CD4-positive, CD25-positive, alpha-beta regulatory T cell (primary cell): ENCODE results near the gene OR7A17. TPM values are rescaled to one million over a fixed set of nuclear protein-coding genes. Genes with fewer than 3 reads are reported as not detected.

Source experiments
- ATAC-seq, 2 donors: fragments of 150-1000 bp; cut with Tn5 transposase; one replicate each; pipeline ENCODE4 v1.10.0; 2021; ENCODE audit warnings: low read depth in 2 of 2, moderate number of reproducible peaks in 2 of 2, moderate library complexity in 1 of 2
- DNase-seq, 3 donors: peaks; one replicate each; pipeline versions ENCODE4 v3.0.0 to v3.0.0-alpha.2; 2012 to 2022; ENCODE audit warnings: mixed read lengths in 1 of 3
- H3K27ac ChIP-seq: one replicate; pipeline ENCODE4 v1.7.0; 2013; ENCODE audit warnings: mild to moderate bottlenecking, low read length; ENCODE audit not compliant: insufficient read depth, poor library complexity, severe bottlenecking
- H3K27me3 ChIP-seq: one replicate; pipeline ENCODE4 v1.7.0; 2013; ENCODE audit warnings: low read length; ENCODE audit not compliant: control insufficient read depth, insufficient read depth
- H3K36me3 ChIP-seq: one replicate; pipeline ENCODE4 v1.7.0; 2013; ENCODE audit warnings: mild to moderate bottlenecking, low read length, moderate library complexity; ENCODE audit not compliant: control insufficient read depth, insufficient read depth
- H3K4me1 ChIP-seq: 2 replicates; pipeline ENCODE4 v1.7.0; 2013; ENCODE audit warnings: mild to moderate bottlenecking, low read length; ENCODE audit not compliant: insufficient read depth, control insufficient read depth, poor library complexity, severe bottlenecking
- H3K4me3 ChIP-seq: one replicate; pipeline ENCODE4 v1.7.0; 2013; ENCODE audit warnings: low read depth, mild to moderate bottlenecking, low read length, moderate library complexity
- H3K9me3 ChIP-seq, 2 experiments: 1 replicate in 1 of 2; 2 replicates in 1 of 2; pipeline ENCODE4 v1.7.0; 2013; ENCODE audit warnings: low read length in 2 of 2, mild to moderate bottlenecking in 1 of 2, moderate library complexity in 1 of 2; ENCODE audit not compliant: control insufficient read depth in 2 of 2
- H3K27ac Mint-ChIP-seq, 3 donors: one replicate each; pipeline ENCODE4 v1.8.0; 2020 to 2022; ENCODE audit warnings: mild to moderate bottlenecking in 3 of 3, mixed read lengths in 3 of 3, moderate library complexity in 2 of 3
- H3K27me3 Mint-ChIP-seq: one replicate; pipeline ENCODE4 v1.8.0; 2022; ENCODE audit warnings: mild to moderate bottlenecking, mixed read lengths
- H3K36me3 Mint-ChIP-seq: one replicate; pipeline ENCODE4 v1.8.0; 2020; ENCODE audit warnings: mixed read lengths
- H3K4me1 Mint-ChIP-seq, 4 donors: one replicate each; pipeline ENCODE4 v1.8.0; 2020 to 2022; ENCODE audit warnings: mixed read lengths in 4 of 4, mild to moderate bottlenecking in 1 of 4
- H3K4me3 Mint-ChIP-seq, 4 donors: one replicate each; pipeline ENCODE4 v1.8.0; 2020 to 2022; ENCODE audit warnings: mild to moderate bottlenecking in 4 of 4, mixed read lengths in 4 of 4, moderate library complexity in 3 of 4
- H3K9me3 Mint-ChIP-seq, 7 donors: one replicate each; pipeline ENCODE4 v1.8.0; 2020 to 2022; ENCODE audit warnings: mixed read lengths in 7 of 7, mild to moderate bottlenecking in 3 of 7, moderate library complexity in 2 of 7
- polyA plus RNA-seq, 4 donors: library from polyadenylated mRNA; unstranded; fragments of 300-500 nt; fragmentation: Illumina TruSeq; gene quantifications; one replicate each; pipeline ENCODE4 v1.2.3, GENCODE V29; 2021
- total RNA-seq: library from RNA; stranded (reverse); gene quantifications from one replicate; pipeline ENCODE4 v1.2.3, GENCODE V29; 2022

Gene OR7A17
- total and polyA plus RNA-seq, 5 donors from 2014 or later: not detected

GRCh38 chr19:14835011-14835410 lies 50.9 kb downstream of the OR7A17 start, which contains the start of the genes OR7A5 and OR7C1:
Gene OR7A5 (minus strand): TSS chr19:14835185. CDS start chr19:14828241, 6,944 bp downstream.
Gene OR7C1 (minus strand): TSS chr19:14835185. CDS start chr19:14800136, 35,049 bp downstream.
- no peaks in the 10 kb centered on the region for H3K9me3 Mint-ChIP-seq
- Histone ChIP-seq H3K4me1 (no peaks in the 10 kb centered on the region), H3K36me3 (no peaks in the 10 kb centered on the region)

DNA sequence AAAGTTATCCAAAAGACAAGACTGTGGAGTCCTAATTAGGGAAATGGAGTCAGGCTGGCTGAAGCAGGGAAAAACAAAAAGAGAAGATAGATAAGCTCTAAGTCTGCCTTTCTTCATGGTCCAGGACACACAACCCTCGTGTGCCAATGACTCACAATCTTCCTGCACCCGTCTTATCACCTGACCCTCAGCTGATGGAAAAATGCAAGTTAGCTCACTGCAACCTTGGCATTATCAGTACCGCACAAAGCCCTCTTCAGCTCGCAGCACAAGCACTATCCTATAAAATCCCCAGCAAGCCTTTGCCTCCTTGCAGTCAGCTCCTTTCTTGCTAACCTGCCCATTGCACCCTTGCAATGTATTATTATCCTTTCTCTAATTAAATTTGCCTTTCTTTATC lies 55.2 kb downstream of the OR7A17 start:
- Histone ChIP-seq H3K27ac (no peak overlapping the region), H3K9me3 (no peaks in the 10 kb centered on the region), H3K4me1 (no peaks in the 10 kb centered on the region), H3K36me3 (no peaks in the 10 kb centered on the region), H3K4me3 (no peak overlapping the region), H3K27me3 (no peaks in the 10 kb centered on the region)
- Mint-ChIP-seq H3K4me1 (no peaks in the 10 kb centered on the region), H3K27me3 (peaks cover 14% of the 10 kb centered on the region), H3K36me3 (no peaks in the 10 kb centered on the region), H3K4me3 (no peak overlapping the region), H3K27ac (no peak overlapping the region), H3K9me3 (peaks cover 0 to 3% (median 0%) of the 10 kb centered on the region in 7 donors)
- ATAC-seq: no peak
- no peak for DNase-seq

More at GRCh38 chr19:14835011-14835410, 50.9 kb downstream of the OR7A17 start, which contains the start of the genes OR7A5 and OR7C1:
- H3K27me3 Mint-ChIP-seq: peaks cover 5% of the 10 kb centered on the region
- no peaks in the 10 kb centered on the region for H3K36me3 Mint-ChIP-seq
- no peak within 1 kb of the TSS for H3K4me3 Mint-ChIP-seq
- no peak for DNase-seq
- no peak within 1 kb of the TSS for H3K27ac ChIP-seq
- H3K4me3 ChIP-seq: no peak within 1 kb of the TSS
- H3K9me3 ChIP-seq: no peaks in the 10 kb centered on the region
- H3K4me1 Mint-ChIP-seq: no peaks in the 10 kb centered on the region
- H3K27ac Mint-ChIP-seq: no peak within 1 kb of the TSS
- H3K27me3 ChIP-seq: no peaks in the 10 kb centered on the region
- no peak for ATAC-seq

Other genes with a start within 250 kb of the OR7A17 start
- gene ADGRE3, start 211.3 kb downstream of the OR7A17 start, total RNA-seq: not detected
- not detected for gene ADGRE3, start 211.3 kb downstream of the OR7A17 start, polyA plus RNA-seq
- gene ZNF333, start 196.1 kb downstream of the OR7A17 start, total RNA-seq: 24.7 TPM
- gene ZNF333, start 196.1 kb downstream of the OR7A17 start, polyA plus RNA-seq: 10 to 100 TPM in 3 of 4 donors, 1 to 10 TPM in 1; 8.1 to 11.0 (median 10.3) TPM
- 2.1 TPM for gene ADGRE2, start 107.6 kb downstream of the OR7A17 start, total RNA-seq
- gene ADGRE2, start 107.6 kb downstream of the OR7A17 start, polyA plus RNA-seq: under 1 TPM in 1 of 4 donors, not detected in 3; 0.18 TPM
- gene OR7A5, start 50.9 kb downstream of the OR7A17 start, total RNA-seq: not detected
- gene OR7A5, start 50.9 kb downstream of the OR7A17 start, polyA plus RNA-seq: not detected
- not detected for gene OR7C1, start 50.9 kb downstream of the OR7A17 start, total RNA-seq
- not detected for gene OR7C1, start 50.9 kb downstream of the OR7A17 start, polyA plus RNA-seq
- gene OR7A10, start 37.2 kb downstream of the OR7A17 start, total RNA-seq: not detected
- gene OR7A10, start 37.2 kb downstream of the OR7A17 start, polyA plus RNA-seq: not detected
- gene OR7C2, start 55.4 kb upstream of the OR7A17 start, total RNA-seq: not detected
- gene OR7C2, start 55.4 kb upstream of the OR7A17 start, polyA plus RNA-seq: not detected
- 0.59 TPM for gene SLC1A6, start 93.7 kb upstream of the OR7A17 start, total RNA-seq
- gene SLC1A6, start 93.7 kb upstream of the OR7A17 start, polyA plus RNA-seq: not detected
- not detected for gene CASP14, start 163.3 kb upstream of the OR7A17 start, total RNA-seq
- gene CASP14, start 163.3 kb upstream of the OR7A17 start, polyA plus RNA-seq: not detected
- gene OR1I1, start 196.1 kb upstream of the OR7A17 start, total RNA-seq: not detected
- not detected for gene OR1I1, start 196.1 kb upstream of the OR7A17 start, polyA plus RNA-seq
- not detected for gene SYDE1, start 221.3 kb upstream of the OR7A17 start, total RNA-seq
- gene SYDE1, start 221.3 kb upstream of the OR7A17 start, polyA plus RNA-seq: not detected